ENCODE measurements around the gene KCNN3.

Gene KCNN3

DNA sequence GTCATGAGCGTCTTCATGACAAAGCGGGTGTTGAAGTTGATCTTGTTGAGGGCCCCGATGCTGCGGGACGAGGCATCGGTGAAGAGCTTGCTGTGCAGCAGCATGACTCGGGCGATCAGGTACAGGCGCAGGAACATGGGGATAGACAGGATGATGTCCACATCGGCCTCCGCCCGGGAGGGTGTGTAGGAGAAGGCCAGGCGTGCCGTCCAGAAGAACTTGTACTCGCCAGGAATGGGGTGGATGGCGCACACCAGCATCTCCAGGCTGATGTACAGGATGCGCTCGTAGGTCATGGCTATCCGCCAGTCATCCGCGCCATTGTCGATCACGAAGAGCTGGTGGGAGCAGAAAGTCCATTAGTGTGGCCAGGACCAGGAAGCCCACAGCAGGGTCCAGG is 98.0 kb downstream of the KCNN3 start:
- no peak overlapping the region for H3K27ac ChIP-seq
- TF ChIP-seq, protein P1, sequence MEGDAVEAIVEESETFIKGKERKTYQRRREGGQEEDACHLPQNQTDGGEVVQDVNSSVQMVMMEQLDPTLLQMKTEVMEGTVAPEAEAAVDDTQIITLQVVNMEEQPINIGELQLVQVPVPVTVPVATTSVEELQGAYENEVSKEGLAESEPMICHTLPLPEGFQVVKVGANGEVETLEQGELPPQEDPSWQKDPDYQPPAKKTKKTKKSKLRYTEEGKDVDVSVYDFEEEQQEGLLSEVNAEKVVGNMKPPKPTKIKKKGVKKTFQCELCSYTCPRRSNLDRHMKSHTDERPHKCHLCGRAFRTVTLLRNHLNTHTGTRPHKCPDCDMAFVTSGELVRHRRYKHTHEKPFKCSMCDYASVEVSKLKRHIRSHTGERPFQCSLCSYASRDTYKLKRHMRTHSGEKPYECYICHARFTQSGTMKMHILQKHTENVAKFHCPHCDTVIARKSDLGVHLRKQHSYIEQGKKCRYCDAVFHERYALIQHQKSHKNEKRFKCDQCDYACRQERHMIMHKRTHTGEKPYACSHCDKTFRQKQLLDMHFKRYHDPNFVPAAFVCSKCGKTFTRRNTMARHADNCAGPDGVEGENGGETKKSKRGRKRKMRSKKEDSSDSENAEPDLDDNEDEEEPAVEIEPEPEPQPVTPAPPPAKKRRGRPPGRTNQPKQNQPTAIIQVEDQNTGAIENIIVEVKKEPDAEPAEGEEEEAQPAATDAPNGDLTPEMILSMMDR (conservative IDR thresholded peaks at IDR 0.05) = no peak

DNA sequence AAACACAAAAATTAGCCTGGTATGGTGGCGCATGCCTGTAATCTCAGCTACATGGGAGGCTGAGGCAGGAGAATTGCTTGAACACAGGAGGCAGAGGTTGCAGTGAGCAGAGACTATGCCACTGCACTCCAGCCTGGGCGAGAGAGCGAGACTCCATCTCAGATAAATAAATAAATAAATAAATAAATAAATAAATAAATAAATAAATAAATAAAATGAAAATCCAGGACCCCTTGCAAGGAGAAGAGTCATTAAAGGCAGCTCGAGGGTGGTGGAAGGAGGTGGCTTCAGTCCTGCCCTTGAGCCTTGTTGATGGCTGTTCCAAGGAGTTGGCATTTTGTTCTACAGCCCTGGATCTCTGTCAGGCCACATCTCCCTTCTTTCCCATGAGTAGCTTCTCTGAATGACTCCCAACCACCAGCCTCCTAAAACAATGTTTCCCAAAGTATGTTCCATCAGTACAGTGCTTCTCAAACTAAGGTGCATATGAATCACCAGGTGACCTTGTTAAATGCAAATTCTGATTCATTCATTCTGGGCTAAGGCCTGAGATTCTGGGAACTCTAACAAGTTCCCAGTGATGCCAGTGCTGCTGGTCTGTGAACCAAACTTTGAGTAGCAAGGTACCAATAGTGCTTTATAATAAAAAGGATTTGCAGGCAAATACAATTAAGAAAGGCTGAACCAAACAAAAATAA is 99.0 kb downstream of the KCNN3 start:
- TF ChIP-seq, protein P1 (conservative IDR thresholded peaks at IDR 0.05) = no peak
- H3K27ac ChIP-seq = no peak overlapping the region

DNA sequence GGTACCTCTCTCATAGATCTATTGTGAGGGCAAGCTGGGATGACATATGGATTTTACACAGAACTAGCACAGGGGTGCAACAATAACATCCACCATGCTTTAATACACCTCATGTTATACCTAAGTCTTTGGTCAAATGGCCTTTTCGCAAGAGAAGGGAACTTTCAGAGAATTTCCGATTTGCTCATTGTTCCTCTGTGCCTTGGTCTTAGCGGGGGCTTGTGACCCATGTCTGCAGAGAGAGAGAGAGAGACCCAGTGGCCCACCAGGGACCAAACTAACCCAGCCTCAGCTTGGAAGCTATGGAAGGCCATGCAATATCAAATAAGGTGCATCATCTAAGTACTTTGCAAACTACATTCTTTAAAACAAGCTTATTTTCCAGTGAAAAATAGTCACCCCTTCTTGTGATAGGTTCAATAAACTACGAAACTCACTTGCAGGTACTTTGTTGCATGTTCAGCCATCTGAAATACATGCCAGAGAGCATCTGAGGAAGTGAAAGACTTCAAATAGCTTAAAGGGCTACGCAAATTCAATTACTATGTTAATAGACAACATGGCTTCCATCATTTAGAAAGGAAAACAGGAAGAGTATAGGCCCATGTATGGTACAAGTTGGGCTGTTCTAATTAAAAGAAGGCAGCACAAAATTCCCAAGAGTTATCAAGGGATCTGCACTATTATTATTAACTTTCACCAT is 100.7 kb downstream of the KCNN3 start:
- TF ChIP-seq, protein P1 (conservative IDR thresholded peaks at IDR 0.05) = no peak
- no peak overlapping the region for H3K27ac ChIP-seq

DNA sequence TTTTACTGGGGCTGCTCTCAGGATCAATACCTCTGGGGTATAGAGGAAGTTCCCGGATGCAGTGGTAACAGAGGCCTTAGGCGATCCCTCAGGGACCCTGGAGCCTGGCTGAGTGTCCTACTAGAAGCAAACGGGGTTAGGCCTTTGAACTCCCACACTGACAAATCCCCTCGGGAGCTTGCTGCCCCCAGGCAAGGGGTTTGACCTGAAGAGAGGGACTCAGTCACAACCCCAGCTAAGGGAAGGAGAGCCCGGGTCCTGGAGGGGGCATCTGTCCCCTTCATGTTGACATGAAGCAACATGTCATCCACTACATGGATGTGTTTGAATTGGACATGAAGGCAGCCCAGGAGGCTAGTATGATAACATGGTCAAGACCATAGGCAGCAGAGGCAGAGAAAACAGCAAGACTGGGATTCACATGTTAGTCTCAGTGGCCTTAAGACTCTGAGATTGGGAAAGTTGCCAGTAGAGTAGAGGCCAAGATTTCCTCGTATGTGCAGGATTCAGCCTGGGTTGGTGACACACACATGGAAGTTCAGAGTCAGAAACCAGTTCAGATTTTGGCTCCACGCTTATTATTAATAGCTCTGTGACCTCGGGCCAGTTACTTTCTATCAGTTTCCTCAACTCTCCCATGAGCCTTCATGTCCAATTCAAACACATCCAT is 101.5 kb downstream of the KCNN3 start:
- TF ChIP-seq, protein P1 (conservative IDR thresholded peaks at IDR 0.05) = no peak
- no peak overlapping the region for H3K27ac ChIP-seq

DNA sequence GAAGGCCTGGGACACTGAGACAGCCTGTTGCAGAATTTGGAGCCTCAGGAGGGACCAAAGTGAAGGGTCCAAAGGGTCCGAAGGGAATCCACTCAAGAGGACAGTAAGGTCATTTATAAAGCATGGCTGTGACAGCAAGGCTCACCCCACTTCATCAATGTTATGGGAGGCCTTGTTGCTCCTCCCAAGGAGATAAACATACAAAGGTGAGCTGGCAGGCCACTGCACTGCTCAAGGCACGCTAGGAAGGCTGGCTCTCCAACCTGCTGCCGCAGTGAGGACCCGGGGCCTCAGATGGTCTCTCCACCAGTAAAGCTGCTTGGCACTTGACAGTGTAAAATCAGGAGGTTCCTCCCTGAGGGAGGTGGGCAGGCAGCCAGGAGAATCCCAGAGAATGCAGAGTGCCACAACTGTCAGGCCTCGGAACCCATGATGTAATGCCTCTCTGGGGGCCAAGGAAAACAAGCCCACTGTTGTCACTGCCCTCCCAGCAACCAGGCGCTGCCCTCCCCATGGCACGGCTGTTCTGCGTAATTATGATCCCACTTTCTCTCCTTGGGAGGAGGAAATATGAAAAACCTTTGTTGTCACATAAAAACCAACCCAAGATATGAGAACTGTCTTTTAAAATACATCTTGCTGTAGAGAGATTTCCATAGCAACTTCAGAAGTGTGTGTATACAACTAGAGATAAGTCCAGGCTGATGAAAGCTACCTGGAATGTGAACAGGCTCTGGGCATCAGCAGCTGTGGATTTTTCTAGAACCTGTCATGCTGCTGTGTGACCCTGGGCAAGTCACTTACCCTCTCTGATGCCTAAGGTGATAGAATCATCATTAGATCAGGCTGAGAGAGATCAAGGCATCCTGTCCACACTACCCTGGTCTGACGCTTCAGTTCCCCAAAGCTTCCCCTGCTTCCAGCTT is 102.5 kb downstream of the KCNN3 start:
- H3K27ac ChIP-seq = no peak overlapping the region
- TF ChIP-seq, protein P1 (conservative IDR thresholded peaks at IDR 0.05) = no peak

DNA sequence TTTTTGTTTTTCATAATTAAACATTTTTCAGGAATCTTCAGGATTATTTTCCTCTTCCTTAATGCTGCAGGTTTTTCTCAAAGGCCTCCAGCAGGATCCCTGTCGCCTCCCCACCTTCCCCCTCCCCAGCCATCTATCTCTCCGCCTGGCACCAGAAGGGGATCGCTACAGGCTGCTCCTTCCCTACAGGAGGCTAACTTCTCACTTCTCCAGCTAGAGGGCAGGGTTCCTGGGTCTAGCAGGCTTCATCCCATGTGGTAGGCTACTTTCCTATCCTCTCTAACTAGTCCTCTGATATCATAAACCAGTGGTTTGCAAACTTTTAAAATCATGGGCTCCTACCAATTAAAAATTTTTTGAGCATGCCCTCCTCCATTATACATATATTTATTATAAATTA is 104.1 kb downstream of the KCNN3 start:
- H3K27ac ChIP-seq = no peak overlapping the region
- TF ChIP-seq, protein P1 (conservative IDR thresholded peaks at IDR 0.05) = peak; percentile 95

Measured in VCaP (cell line).